Islet precursor cell (in vitro differentiated cells): ENCODE results near the gene ST7.

Source experiments
- DNase-seq: peaks from one replicate; pipeline ENCODE4 v3.0.0-alpha.2; 2018

ST7 gene

GRCh38 chr7:117069379-117069778 is 116.1 kb downstream of the ST7 start:
- no peak for DNase-seq

- no peak for DNase-seq
Measured at GRCh38 chr7:117071551-117071950, 118.2 kb downstream of the ST7 start.

- no peak for DNase-seq
Measured at GRCh38 chr7:117072620-117073118, 119.4 kb downstream of the ST7 start.

GRCh38 chr7:117074378-117074777 is 121.1 kb downstream of the ST7 start:
- no peak for DNase-seq

- DNase-seq = no peak
Measured at GRCh38 chr7:117075934-117076333, 122.6 kb downstream of the ST7 start.

- DNase-seq = no peak
Measured at GRCh38 chr7:117076426-117076943, 123.2 kb downstream of the ST7 start.

- no peak for DNase-seq
Measured at GRCh38 chr7:117077658-117078057, 124.4 kb downstream of the ST7 start.

GRCh38 chr7:117082647-117083046 is 129.3 kb downstream of the ST7 start:
- DNase-seq = no peak

- no peak for DNase-seq
Measured at GRCh38 chr7:117083648-117084047, 130.3 kb downstream of the ST7 start.

GRCh38 chr7:117084286-117084685 is 131.0 kb downstream of the ST7 start:
- no peak for DNase-seq

GRCh38 chr7:117085275-117085674 is 132.0 kb downstream of the ST7 start:
- no peak for DNase-seq

GRCh38 chr7:117085769-117086463 is 132.6 kb downstream of the ST7 start:
- DNase-seq = no peak

GRCh38 chr7:117086788-117087187 is 133.5 kb downstream of the ST7 start:
- no peak for DNase-seq

GRCh38 chr7:117087639-117088396 is 134.5 kb downstream of the ST7 start:
- DNase-seq = no peak

GRCh38 chr7:117088623-117089194 is 135.4 kb downstream of the ST7 start:
- no peak for DNase-seq

- peak; percentile 67 for DNase-seq
Measured at GRCh38 chr7:117090791-117091190, 137.5 kb downstream of the ST7 start.

GRCh38 chr7:117091721-117092120 is 138.4 kb downstream of the ST7 start:
- DNase-seq = no peak

- no peak for DNase-seq
Measured at GRCh38 chr7:117092785-117093184, 139.5 kb downstream of the ST7 start.

- no peak for DNase-seq
Measured at GRCh38 chr7:117094457-117094856, 141.2 kb downstream of the ST7 start.

- no peak for DNase-seq
Measured at GRCh38 chr7:117095055-117095454, 141.8 kb downstream of the ST7 start.

- DNase-seq = no peak
Measured at GRCh38 chr7:117096330-117096729, 143.0 kb downstream of the ST7 start.

- DNase-seq = no peak
Measured at GRCh38 chr7:117096942-117097341, 143.6 kb downstream of the ST7 start.

GRCh38 chr7:117097860-117098259 is 144.6 kb downstream of the ST7 start:
- no peak for DNase-seq

- no peak for DNase-seq
Measured at GRCh38 chr7:117098457-117098856, 145.2 kb downstream of the ST7 start.
